ENCODE results near the gene TAL2.

Gene TAL2

DNA sequence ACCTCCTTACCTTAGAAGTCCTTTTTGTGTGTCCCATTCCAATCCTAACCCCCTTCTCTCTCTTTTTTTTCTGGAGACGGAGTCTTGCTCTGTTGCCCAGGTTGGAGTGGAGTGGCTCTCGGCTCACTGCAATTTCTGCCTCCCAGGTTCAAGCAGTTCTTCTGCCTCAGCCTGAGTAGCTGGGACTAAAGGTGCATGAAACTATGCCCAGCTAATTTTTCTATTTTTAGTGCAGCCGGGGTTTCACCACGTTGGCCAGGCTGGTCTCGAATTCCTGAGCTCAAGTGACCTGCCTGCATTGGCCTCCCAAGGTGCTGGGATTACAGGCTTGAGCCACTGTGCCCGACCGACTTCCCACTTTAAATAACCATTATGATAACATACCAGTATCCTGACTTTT, 49.6 kb downstream of the TAL2 start:
- H3K4me3 ChIP-seq (ENCODE audit: low read depth, low read length), result no peak overlapping the region
- DNase-seq (ENCODE audit: low read depth), result no peak
- TF ChIP-seq POLR2A (IDR thresholded peaks at IDR 0.05; ENCODE audit: extremely low read depth, insufficient read length) (no peak), MYC (IDR thresholded peaks at IDR 0.05; ENCODE audit: low read depth, low read length) (no peak)
- TF ChIP-seq, protein P1, sequence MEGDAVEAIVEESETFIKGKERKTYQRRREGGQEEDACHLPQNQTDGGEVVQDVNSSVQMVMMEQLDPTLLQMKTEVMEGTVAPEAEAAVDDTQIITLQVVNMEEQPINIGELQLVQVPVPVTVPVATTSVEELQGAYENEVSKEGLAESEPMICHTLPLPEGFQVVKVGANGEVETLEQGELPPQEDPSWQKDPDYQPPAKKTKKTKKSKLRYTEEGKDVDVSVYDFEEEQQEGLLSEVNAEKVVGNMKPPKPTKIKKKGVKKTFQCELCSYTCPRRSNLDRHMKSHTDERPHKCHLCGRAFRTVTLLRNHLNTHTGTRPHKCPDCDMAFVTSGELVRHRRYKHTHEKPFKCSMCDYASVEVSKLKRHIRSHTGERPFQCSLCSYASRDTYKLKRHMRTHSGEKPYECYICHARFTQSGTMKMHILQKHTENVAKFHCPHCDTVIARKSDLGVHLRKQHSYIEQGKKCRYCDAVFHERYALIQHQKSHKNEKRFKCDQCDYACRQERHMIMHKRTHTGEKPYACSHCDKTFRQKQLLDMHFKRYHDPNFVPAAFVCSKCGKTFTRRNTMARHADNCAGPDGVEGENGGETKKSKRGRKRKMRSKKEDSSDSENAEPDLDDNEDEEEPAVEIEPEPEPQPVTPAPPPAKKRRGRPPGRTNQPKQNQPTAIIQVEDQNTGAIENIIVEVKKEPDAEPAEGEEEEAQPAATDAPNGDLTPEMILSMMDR (IDR thresholded peaks at IDR 0.05; ENCODE audit: low read depth, low read length), result no peak
- TF ChIP-seq, protein P2, sequence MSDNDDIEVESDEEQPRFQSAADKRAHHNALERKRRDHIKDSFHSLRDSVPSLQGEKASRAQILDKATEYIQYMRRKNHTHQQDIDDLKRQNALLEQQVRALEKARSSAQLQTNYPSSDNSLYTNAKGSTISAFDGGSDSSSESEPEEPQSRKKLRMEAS (IDR thresholded peaks at IDR 0.05; ENCODE audit: low read depth, low read length), result no peak

DNA sequence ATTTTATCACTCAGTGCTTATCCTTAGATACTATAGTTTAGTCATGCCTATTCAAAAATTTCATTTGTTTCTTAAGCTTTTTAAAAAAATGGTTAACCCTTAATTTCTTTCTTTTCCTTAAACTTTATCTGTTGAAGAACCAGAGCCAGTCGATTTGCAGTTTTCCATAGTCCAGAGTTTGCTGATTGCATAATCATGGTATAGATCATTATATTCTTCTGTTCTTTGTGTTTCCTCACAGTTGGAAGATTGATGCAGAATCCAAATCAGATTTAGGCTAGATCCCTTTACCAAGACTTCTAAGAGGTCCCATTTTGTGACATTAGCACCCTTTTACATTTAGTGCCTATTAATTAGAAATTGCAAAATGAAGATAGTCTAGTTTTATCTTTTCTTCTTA, 50.0 kb downstream of the TAL2 start:
- no peak for DNase-seq (ENCODE audit: low read depth)
- TF ChIP-seq, protein P1 (IDR thresholded peaks at IDR 0.05; ENCODE audit: low read depth, low read length), result no peak
- TF ChIP-seq, protein P2 (IDR thresholded peaks at IDR 0.05; ENCODE audit: low read depth, low read length), result no peak
- TF ChIP-seq POLR2A (IDR thresholded peaks at IDR 0.05; ENCODE audit: extremely low read depth, insufficient read length) (no peak), MYC (IDR thresholded peaks at IDR 0.05; ENCODE audit: low read depth, low read length) (no peak)
- H3K4me3 ChIP-seq (ENCODE audit: low read depth, low read length), result no peak overlapping the region
